ENCODE results near the gene BIRC6. TPM values are rescaled to one million over a fixed set of nuclear protein-coding genes. Genes with fewer than 3 reads are reported as not detected.
"Not testable (repeated sequence)": the region's sequence is repeated elsewhere in the genome, so short reads cannot be mapped to it uniquely, and the experiment has no call there.

The BIRC6 gene
- total RNA-seq, 1 experiment from 2014 or later = 57.7 TPM

DNA sequence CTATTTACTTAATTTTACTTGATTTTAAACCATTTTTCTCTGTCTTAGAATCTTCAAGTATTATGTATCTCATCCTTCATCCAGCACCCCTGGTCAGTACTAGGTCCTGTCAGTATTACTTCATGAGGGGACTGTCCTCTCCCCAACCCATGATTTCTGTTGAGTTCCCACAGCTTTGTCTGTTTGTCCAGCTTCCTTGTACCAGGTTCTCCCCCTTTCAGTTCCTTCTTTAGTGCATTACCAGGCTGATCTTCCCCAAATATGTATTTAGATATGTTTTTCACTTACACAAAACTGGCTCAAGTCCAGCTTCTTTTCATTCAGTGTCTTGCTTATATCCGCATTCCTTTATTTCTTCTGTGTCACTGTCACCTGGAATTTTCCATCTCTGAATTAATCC, 257.3 kb downstream of the BIRC6 start:
- no peak for DNase-seq (ENCODE audit: low spot score)

DNA sequence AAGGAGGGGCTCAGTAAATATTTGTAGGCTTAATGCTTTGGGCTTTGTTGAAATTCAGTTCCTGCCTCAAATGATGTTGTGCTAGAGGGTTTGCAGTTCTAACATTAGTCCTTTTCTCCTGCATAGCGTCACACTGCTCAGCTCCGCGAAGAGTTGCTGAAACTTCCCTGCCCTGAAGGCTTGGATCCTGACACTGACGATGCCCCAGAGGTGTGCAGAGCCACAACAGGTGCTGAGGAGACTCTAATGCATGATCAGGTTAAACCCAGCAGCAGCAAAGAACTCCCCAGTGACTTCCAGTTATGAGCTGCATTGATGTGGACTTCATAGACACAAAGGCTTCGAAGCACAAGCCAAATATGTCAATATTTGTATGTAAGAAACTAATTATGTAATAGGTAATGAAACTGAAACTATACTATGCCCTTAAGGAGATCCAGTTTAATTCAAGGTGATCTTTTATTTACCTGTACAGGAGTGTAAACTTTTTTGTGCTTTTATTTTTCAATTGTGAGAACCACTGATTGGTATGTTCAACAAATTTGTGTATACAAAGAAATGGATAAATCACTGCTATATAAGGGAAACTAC, 260.9 kb downstream of the BIRC6 start:
- no peak for DNase-seq (ENCODE audit: low spot score)

DNA sequence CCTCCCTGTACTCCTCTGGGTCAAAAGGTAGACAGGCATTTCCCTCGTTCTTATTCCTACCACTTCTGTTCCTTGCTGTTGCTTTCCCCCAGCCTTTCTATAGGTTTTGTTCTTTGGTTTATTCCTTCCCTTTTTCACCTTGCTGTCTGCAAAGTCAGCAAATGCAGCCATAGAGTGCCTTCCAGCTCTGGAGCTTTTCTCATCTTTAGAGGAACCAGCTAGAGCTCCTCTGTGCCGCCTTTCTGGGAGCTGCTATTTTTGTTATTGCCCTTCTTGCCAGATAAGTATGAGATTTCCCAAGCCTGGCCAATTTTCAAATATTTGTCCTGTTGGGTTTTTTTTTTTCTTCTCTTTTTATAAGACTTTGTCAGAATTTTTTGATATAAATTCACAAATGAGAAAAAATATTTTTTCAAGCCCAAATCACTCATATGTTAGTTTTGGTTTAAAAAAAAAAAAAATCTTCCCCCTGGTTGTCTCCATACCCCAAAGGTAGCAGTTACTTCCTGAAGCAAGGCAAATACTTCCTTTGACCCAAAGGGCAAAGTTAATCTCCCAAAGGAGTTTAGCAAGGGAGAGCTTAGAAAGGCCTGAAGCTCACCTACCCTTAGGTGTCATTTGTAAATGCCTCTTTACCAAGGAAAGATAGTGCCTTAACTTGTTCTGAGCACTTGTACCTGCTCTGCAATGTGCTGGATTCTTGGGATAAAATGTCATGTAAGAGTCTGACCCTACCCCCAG, 265.9 kb downstream of the BIRC6 start:
- no peak for DNase-seq (ENCODE audit: low spot score)

DNA sequence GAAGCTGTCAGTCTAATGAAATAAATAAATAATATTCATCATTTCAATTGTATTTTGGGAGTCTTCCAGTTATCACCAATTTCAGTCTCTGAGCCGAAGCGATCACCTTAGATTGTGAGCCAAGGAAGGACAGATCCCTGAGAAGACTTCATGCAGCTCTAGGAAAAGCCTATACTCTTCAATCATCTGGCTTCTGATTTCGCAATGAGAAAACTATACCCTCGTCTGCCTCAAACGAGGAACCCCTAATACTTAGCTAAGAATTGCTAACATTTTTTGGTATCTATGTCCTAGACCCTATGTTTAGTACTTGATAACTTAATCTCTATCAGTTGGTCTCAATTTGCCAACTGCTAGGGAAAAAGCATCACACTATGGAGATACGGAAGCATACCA, 266.5 kb downstream of the BIRC6 start:
- no peak for DNase-seq (ENCODE audit: low spot score)

DNA sequence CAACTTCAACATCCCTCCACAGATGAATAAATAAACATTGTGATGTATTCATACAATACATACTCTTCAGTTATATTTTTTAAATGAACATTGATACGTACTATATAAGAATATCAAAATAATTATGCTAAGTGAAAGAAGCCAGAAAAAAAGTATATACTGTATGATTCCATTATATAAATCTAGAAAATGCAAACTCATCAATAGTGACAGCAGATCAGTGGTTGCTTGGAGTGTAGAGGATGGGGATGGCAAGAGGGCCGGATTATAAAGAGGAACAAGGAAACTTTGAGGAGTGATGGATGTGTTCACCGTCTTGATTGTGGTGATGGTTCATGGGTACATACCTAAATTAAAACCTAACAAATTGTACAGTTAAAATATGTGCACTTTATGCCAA, 268.0 kb downstream of the BIRC6 start:
- DNase-seq (ENCODE audit: low spot score) = no peak

DNA sequence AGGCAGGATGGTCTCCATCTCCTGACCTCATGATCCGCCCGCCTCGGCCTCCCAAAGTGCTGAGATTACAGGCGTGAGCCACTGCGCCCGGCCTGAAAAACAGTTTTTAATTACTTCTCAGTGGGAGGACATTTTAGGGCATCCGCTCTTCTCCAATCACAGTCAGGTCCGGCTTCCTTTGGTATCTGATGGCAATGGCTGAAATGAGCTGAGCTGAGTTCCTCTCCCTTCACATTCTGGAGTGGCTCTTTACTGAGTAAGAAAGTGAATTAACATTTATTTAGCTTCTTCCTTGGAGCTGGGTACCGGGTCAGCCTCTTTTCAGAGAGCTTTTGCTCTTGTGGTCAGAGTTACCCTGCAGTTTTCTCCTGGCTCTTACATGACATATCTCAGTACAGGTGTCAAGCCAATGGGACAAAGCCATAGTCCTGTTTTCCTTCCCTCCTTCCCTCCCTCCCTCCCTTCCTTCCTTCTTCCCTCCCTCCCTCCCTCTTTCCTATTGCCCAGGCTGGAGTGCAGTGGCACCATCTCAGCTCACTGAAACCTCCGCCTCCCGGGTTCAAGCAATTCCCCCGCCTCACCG, 269.9 kb downstream of the BIRC6 start:
- DNase-seq (ENCODE audit: low spot score) = no peak

DNA sequence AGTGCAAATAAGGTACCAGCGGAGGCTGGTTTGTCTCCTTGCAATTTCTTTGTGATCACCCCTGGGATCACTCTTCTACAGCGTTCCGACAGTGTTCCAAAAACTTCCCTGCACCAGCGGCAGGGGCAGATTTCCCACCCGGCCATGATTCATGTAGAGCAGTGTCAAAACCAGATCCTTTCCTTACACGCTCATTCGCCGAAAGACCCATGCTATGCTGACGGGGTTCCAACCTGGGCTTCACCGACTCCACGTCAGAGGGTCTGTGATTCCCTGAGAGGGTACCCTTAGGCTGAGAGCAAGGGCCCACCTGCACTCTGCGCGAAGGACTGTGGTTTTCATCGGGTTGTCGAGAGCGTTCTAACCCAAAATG, 270.6 kb downstream of the BIRC6 start:
- no peak for DNase-seq (ENCODE audit: low spot score)

DNA sequence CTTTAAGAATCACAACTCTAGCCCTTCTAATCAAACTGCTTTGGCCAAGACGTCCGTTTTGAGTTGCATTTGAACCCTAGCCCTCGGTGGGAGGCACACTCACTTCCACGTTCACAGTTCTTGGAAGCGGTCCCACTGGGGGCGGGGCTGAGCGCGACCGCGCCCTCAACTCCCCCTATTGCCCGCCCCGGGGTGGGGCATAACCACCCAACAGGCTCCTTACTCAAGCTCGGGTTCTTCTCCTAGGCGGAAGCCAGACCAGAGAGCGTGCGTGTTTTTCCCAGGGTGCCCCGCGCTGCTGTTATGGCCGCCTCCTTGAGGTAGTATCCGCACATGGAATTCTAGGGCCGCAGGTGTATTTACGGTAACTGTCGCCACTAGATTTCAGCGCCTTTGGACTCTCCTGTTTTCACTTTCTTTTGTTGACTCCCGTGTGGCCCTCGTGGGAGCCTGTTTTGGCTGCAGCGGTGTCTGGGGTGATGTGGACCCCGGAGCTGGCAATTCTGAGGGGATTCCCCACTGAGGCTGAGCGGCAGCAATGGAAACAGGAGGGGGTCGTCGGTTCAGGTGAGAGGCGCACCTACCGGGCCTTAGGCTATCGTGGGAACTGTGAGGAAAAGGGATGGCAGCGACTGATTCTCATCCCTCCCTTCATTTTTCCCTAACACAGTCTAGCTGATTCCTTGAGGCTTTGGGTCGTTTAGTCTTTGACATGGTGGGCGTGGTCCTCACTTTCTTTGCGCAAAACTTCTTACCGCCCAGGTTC, 271.2 kb downstream of the BIRC6 start, which contains the start of gene TTC27:
Gene TTC27, plus strand, starts transcription at position 237 of the 766 bp plus-strand sequence. Its CDS starts 243 bp downstream, at position 480.
- peak; percentile 85 for DNase-seq (ENCODE audit: low spot score)

DNA sequence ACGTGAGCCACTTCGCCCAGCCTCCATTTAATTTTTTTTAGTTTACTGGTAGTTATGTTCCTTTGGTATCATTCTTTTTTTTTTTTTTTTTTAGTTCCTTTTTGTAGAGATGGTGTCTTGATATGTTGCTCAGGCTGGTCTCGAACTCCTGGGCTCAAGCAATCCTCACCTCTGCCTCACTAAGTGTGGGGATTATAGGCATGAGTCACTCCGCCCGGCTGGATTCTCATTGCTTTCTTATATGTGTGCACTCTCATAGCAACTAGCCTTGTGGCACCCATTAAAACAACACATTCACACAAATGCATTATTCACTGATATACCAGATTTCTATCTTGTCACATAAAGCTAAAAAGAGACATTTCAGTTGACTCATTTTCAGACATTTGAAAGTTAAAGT, 275.3 kb downstream of the BIRC6 start:
- DNase-seq (ENCODE audit: low spot score) = peak; percentile 77

DNA sequence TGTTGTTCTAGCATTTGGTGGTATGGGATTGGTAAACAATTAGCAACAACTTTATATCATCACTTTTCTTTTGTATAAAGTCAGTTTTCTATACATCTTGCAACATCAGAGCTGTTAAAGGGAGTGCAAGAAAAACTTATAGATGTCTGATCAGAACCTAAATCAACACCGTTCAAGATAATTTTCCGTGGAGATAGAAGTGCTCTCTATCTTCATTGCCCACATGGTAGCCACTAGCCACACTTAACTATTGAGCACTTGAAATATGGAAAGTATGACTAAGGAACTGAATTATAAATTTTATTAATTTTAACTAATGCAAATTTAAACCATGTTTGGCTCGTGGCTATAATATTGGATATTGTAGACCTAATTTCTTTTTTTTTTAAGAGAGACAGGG, 276.2 kb downstream of the BIRC6 start:
- DNase-seq (ENCODE audit: low spot score) = no peak

DNA sequence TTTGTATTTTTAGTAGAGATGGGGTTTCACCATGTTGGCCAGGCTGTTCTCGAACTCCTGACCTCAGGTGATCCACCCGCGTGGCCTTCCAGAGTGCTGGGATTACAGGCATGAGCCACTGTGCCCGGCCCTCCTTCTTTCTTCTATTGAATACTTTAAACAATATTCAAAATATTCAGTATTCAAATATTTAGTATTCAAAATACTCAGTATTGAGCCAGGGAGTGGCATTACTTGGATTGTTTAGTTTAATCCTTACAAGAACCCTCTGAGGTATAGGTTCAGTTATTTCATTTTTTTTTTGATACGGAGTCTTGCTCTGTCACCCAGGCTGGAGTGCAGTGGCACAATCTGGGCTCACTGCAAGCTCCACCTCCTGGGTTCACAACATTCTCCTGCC, 281.7 kb downstream of the BIRC6 start:
- not testable (repeated sequence) for DNase-seq (ENCODE audit: low spot score)

DNA sequence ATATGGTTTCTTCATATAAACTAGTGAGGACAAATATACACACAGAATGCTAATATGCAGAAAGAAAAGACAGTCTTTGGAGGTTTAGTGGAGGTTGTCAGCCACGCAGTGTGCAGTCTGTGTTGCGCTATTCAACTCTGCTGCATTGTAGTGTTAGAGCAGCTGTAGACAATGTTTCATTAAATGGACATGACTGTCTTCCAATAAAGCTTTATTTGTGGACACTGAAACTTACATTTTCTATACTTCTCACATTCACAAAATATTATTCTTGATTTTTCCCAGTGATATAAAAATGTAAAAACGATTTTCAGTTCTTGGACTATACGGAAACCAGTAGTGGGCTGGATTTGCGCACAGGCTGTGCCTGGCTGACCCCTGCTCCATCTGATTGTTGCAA, 284.4 kb downstream of the BIRC6 start:
- no peak for DNase-seq (ENCODE audit: low spot score)

DNA sequence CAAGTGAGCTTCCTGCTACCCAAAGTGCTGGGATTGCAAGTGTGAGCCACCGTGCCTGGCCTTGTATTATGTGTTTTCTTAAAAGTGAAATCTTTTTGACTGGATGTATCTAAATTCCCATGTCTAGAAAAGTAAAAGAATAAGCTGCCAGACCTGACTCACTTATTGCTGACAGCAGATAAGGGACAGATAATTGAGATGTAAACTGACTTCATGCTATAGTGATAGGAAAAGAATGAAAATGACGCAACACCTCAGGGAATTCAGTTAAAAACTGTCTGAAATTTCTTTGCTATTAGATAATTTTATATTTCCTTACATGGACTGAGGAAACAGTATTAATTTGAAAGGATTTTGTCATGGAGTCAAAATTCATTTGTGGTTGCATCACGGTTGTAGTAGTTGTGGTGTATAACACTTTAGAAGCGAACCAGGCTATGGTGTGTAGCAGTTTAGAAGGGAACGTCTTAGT, 290.4 kb downstream of the BIRC6 start:
- DNase-seq (ENCODE audit: low spot score) = peak; percentile 80

DNA sequence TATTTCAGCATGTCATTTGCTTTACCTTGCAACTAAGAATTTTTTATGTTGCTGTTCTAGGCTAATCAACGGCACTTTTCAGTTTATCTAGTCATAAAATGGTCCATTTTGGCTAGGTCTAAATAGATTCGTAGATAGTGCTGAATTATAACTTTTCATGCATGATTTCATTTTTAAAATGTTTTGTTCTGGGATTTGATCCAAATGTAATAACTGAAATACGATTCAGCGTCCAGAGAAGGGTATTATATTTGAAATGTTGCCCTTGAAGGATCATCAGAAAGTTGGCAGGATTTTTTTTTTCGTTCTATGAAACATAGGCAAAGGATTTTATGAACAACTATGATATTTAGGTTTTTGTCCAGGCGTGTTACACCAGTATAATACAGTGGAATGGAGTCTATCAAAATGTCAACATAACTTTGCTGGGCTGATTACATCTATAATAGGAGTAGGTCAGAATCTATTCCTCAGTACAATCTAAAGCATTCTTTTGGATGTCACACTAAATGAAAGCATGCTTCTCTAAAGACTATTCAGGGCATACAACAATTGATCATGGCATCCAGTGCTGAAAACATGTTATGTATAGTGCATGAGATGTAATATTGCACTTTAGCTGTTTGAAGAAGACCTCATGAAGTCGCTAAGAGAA, 295.9 kb downstream of the BIRC6 start:
- no peak for DNase-seq (ENCODE audit: low spot score)

DNA sequence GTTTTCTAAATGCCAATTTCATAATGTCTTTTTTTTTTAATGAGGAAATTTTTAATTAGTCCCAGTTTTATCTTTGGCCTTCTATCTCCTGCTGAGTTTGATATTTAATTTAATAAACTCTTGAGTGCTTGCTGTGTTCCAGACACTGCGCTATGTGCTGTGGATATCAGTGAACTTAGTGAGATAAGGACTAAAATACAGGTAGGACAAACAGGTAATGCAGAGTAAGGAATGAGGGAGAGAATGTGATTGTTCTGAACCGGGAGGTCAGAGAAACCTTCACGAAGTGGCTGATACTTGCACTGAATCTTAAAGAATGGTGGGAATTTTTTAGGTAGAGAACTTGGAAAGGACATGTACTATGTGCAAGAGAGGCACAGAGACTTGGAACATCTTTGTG, 299.2 kb downstream of the BIRC6 start:
- no peak for DNase-seq (ENCODE audit: low spot score)

DNA sequence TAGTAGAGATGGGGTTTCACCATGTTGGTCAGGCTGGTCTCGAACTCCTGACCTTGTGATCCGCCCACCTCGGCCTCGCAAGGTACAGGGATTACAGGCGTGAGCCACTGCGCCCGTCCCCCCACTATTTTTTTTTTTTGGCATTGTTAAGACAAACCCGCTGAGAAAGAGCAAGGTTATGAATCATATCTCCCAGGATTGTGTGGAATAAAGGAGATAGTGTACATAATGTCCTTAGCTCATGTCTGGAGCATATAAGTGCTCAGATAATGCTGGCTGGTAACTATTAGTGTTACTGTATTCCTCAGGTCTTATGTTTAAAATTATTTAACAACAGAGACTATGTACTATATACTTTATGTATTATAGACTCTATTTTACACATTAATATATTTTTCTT, 307.0 kb downstream of the BIRC6 start:
- no peak for DNase-seq (ENCODE audit: low spot score)

DNA sequence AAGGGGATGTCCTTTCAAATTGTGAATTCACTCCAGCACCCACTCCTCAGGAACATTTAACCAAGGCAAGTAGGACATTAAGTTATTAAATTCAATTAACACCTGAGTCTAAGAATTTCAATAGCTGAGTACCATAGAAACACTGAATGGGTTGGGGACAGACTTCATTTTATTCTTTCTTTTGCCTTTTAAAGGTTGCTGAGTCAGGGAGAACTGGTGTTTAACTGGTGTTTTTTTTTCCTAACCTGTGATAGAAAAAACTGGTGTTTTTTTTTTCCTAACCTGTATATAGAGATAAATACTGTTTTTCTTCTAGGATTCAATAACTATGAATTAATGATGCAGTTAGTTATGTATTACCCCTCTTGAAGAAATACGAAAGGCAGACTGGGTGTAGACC, 309.9 kb downstream of the BIRC6 start:
- DNase-seq (ENCODE audit: low spot score) = no peak

DNA sequence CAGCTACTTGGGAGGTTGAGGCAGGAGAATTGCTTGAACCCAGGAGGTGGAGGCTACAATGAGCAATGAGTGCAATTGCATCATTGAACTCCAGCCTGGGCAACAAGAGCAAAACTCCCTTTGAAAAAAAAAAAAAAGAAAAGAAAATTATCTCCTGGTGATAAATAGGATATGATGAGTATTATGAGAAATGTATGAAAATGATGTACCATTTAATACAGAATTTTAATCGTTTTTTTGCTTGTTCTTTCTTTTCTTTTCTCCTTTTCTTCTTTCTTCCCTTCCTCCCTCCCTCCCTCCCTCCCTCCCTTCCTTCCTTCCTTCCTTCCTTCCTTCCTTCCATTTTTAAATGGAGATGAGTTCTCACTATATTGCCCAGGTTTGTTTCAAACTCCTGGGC, 311.4 kb downstream of the BIRC6 start:
- DNase-seq (ENCODE audit: low spot score) = no peak

All from A172 (cell line).